ENCODE measurements around the gene TDRD12. TPM values are rescaled to one million over a fixed set of nuclear protein-coding genes. Genes with fewer than 3 reads are reported as not detected.
A peak's percentile ranks its signal among the peaks of the same experiment; 100 is the strongest.

Gene TDRD12
- polyA plus RNA-seq, 1 donor (not counting 4 experiments of a cell fraction or from before 2014, with no cell fraction given): 0.04 TPM

DNA sequence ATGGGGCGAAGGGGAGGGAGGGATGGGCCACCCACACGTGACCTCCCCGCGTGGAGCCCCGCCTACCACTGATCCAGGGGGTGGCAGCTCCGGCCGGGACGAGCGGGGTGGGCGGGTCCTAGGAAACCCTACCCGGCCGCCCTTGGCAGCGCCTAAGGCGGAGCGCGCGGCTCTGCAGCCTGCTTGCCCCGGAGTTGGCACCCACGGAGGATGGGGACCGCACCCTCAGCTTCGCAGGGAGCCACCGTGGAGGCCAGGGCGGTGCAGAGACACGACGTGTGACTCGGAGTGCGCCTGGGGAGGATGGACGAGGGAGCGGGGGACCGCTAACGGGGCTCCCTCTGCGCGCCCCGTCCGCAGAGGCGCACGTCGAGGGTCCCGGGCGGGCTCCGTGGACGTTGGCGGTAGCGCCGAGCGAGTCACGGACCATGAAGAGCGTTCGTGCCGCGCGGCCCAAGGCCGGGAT is 43.8 kb upstream of the TDRD12 start, which contains the start of gene RGS9BP:
Gene RGS9BP, plus strand, starts transcription at position 129 of the 466 bp plus-strand sequence. CDS start 416 bp downstream, outside the sequence.
- DNase-seq (ENCODE audit: low read depth, low spot score) (no peak), FAIRE-seq (no peak)
- Histone ChIP-seq H3K4me1 (ENCODE audit: control insufficient read depth, extremely low read depth, insufficient read depth, low read length) (peaks cover 7% of the 10 kb centered on the region), H3K9ac (ENCODE audit: control insufficient read depth, extremely low read depth, insufficient read depth, low read length) (peak within 1 kb of the TSS; percentile 83), H3K4me3 (ENCODE audit: control insufficient read depth in 2 of 3, extremely low read depth in 1 of 3, insufficient read depth in 2 of 3, low read depth in 1 of 3, low read length in 3 of 3) (peak within 1 kb of the TSS; percentile 80 to 85 (median 84)), H3K36me3 (ENCODE audit: control insufficient read depth in 2 of 2, extremely low read depth in 1 of 2, insufficient read depth in 2 of 2, low read length in 2 of 2) (peaks cover 0 to 6% of the 10 kb centered on the region in 2 experiments), H3K9me3 (ENCODE audit: control insufficient read depth, low read depth, low read length) (no peaks in the 10 kb centered on the region), H4K20me1 (ENCODE audit: control insufficient read depth, extremely low read depth, insufficient read depth, low read length) (peaks cover 12% of the 10 kb centered on the region), H3K27me3 (ENCODE audit: control insufficient read depth, extremely low read depth, insufficient read depth, low read length) (peaks cover 23% of the 10 kb centered on the region), H3K4me2 (ENCODE audit: control insufficient read depth, extremely low read depth, insufficient read depth, low read depth, low read length) (peak within 1 kb of the TSS; percentile 92), H3K27ac (ENCODE audit: control insufficient read depth, insufficient read depth, low read length) (peak within 1 kb of the TSS; percentile 63), H3K9me1 (ENCODE audit: control insufficient read depth, extremely low read depth, insufficient read depth, low read length) (peaks cover 4% of the 10 kb centered on the region), H2AFZ (ENCODE audit: control insufficient read depth, low read length) (peak within 1 kb of the TSS; percentile 96), H3K79me2 (ENCODE audit: control insufficient read depth, insufficient read depth, low read length) (peaks cover 42% of the 10 kb centered on the region)
- TF ChIP-seq EZH2 (IDR thresholded peaks at IDR 0.05; ENCODE audit: low read length): no peak
- TF ChIP-seq, protein P1, sequence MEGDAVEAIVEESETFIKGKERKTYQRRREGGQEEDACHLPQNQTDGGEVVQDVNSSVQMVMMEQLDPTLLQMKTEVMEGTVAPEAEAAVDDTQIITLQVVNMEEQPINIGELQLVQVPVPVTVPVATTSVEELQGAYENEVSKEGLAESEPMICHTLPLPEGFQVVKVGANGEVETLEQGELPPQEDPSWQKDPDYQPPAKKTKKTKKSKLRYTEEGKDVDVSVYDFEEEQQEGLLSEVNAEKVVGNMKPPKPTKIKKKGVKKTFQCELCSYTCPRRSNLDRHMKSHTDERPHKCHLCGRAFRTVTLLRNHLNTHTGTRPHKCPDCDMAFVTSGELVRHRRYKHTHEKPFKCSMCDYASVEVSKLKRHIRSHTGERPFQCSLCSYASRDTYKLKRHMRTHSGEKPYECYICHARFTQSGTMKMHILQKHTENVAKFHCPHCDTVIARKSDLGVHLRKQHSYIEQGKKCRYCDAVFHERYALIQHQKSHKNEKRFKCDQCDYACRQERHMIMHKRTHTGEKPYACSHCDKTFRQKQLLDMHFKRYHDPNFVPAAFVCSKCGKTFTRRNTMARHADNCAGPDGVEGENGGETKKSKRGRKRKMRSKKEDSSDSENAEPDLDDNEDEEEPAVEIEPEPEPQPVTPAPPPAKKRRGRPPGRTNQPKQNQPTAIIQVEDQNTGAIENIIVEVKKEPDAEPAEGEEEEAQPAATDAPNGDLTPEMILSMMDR (optimal IDR thresholded peaks at IDR 0.05 in 1 of 3, IDR thresholded peaks at IDR 0.05 in 1 of 3, conservative IDR thresholded peaks at IDR 0.05 in 1 of 3; ENCODE audit: extremely low read depth in 1 of 3, insufficient read depth in 2 of 3, low read length in 3 of 3): no peak
- dilution Hi-C loops (cut with MboI; ENCODE audit: extremely low pct_ligation_motif_present, low sequenced_read_pairs): no loop called here

DNA sequence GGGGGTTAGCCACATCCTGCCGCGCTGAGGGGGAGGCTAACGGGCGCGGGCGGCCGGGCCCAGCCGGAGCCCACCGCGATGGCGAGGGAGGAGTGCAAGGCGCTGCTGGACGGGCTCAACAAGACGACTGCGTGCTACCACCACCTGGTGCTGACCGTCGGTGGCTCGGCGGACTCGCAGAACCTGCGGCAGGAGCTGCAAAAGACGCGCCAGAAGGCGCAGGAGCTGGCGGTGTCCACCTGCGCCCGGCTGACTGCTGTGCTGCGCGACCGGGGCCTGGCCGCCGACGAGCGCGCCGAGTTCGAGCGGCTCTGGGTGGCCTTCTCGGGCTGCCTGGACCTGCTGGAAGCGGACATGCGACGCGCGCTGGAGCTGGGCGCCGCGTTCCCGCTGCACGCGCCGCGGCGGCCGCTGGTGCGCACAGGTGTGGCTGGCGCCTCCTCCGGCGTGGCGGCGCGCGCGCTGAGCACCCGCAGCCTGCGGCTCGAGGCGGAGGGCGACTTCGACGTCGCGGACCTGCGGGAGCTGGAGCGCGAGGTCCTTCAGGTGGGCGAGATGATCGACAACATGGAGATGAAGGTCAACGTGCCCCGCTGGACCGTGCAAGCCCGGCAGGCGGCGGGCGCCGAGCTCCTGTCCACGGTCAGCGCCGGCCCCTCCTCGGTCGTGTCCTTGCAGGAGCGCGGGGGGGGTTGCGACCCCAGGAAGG is 43.2 kb upstream of the TDRD12 start:
- TF ChIP-seq, protein P1 (optimal IDR thresholded peaks at IDR 0.05 in 1 of 3, IDR thresholded peaks at IDR 0.05 in 1 of 3, conservative IDR thresholded peaks at IDR 0.05 in 1 of 3; ENCODE audit: extremely low read depth in 1 of 3, insufficient read depth in 2 of 3, low read length in 3 of 3): peak in 1 of 3 experiments; percentile 32
- TF ChIP-seq EZH2 (IDR thresholded peaks at IDR 0.05; ENCODE audit: low read length): peak; percentile 84
- Histone ChIP-seq H3K4me1 (ENCODE audit: control insufficient read depth, extremely low read depth, insufficient read depth, low read length) (peaks cover 7% of the 10 kb centered on the region), H3K36me3 (ENCODE audit: control insufficient read depth in 2 of 2, extremely low read depth in 1 of 2, insufficient read depth in 2 of 2, low read length in 2 of 2) (peaks cover 0 to 6% of the 10 kb centered on the region in 2 experiments), H3K4me2 (ENCODE audit: control insufficient read depth, extremely low read depth, insufficient read depth, low read depth, low read length) (peak overlapping the region; percentile 92), H3K27me3 (ENCODE audit: control insufficient read depth, extremely low read depth, insufficient read depth, low read length) (peaks cover 23% of the 10 kb centered on the region), H3K9me1 (ENCODE audit: control insufficient read depth, extremely low read depth, insufficient read depth, low read length) (peaks cover 4% of the 10 kb centered on the region), H4K20me1 (ENCODE audit: control insufficient read depth, extremely low read depth, insufficient read depth, low read length) (peaks cover 12% of the 10 kb centered on the region), H3K9me3 (ENCODE audit: control insufficient read depth, low read depth, low read length) (no peaks in the 10 kb centered on the region), H3K79me2 (ENCODE audit: control insufficient read depth, insufficient read depth, low read length) (peaks cover 36% of the 10 kb centered on the region), H3K4me3 (ENCODE audit: control insufficient read depth in 2 of 3, extremely low read depth in 1 of 3, insufficient read depth in 2 of 3, low read depth in 1 of 3, low read length in 3 of 3) (peak overlapping the region; percentile 80 to 85 (median 84)), H3K9ac (ENCODE audit: control insufficient read depth, extremely low read depth, insufficient read depth, low read length) (no peak overlapping the region), H2AFZ (ENCODE audit: control insufficient read depth, low read length) (peak overlapping the region; percentile 49), H3K27ac (ENCODE audit: control insufficient read depth, insufficient read depth, low read length) (no peak overlapping the region)
- FAIRE-seq: no peak
- dilution Hi-C loops (cut with MboI; ENCODE audit: extremely low pct_ligation_motif_present, low sequenced_read_pairs): no loop called here
- no peak for DNase-seq (ENCODE audit: low read depth, low spot score)
